H1 (cell line): ENCODE data around the gene GFY. TPM values are rescaled to one million over a fixed set of nuclear protein-coding genes. Genes with fewer than 3 reads are reported as not detected.
A peak's percentile ranks its signal among the peaks of the same experiment; 100 is the strongest.

Experiments used
- ASH2L ChIP-seq: fragments of 200-600, 300-600 bp; sonication (generic); IDR thresholded peaks from one replicate; pipeline ENCODE4 v1.7.1; 2017; ENCODE audit warnings: low read length
- BACH1 ChIP-seq: IDR thresholded peaks from 2 replicates; pipeline ENCODE4 v1.6.1; 2012; ENCODE audit warnings: low read length, improper control_type of control experiment
- BCL11A ChIP-seq, 2 experiments: IDR thresholded peaks; one replicate each; pipeline ENCODE4 v1.6.1; 2011; ENCODE audit warnings: low read depth in 2 of 2, low read length in 2 of 2, mild to moderate bottlenecking in 2 of 2
- CBX5 ChIP-seq: fragments of 300-800, 300-1000 bp; sonication (generic); IDR thresholded peaks from 2 replicates; pipeline ENCODE4 v1.7.1; 2016; ENCODE audit warnings: antibody characterized with exemption, low read length, low read depth
- CBX8 ChIP-seq: fragments of 300-800, 300-1000 bp; sonication (generic); IDR thresholded peaks from 2 replicates; pipeline ENCODE4 v1.7.1; 2016; ENCODE audit warnings: low read depth, low read length, borderline replicate concordance
- CEBPB ChIP-seq: IDR thresholded peaks from 2 replicates; pipeline ENCODE4 v1.6.1; 2012; ENCODE audit warnings: low read depth, low read length
- CREB1 ChIP-seq: IDR thresholded peaks from 2 replicates; pipeline ENCODE4 v1.6.1; 2012; ENCODE audit warnings: inconsistent platforms
- CTBP2 ChIP-seq: IDR thresholded peaks from 2 replicates; pipeline ENCODE4 v1.7.0; 2011; ENCODE audit warnings: borderline replicate concordance, mild to moderate bottlenecking, moderate library complexity, mixed read lengths, low read length; ENCODE audit not compliant: insufficient read depth, insufficient read length
- E2F6 ChIP-seq: IDR thresholded peaks from 2 replicates; pipeline ENCODE4 v1.6.1; 2012; ENCODE audit warnings: inconsistent platforms
- EGR1 ChIP-seq: IDR thresholded peaks from 2 replicates; pipeline ENCODE4 v1.6.1; 2011; ENCODE audit warnings: low read depth, low read length, borderline replicate concordance
- GTF2F1 ChIP-seq: IDR thresholded peaks from 2 replicates; pipeline ENCODE4 v1.6.1; 2012; ENCODE audit warnings: low read depth, low read length, improper control_type of control experiment, borderline replicate concordance
- KDM1A ChIP-seq: fragments of 200-600, 300-600 bp; sonication (generic); IDR thresholded peaks from 2 replicates; pipeline ENCODE4 v1.7.1; 2016; ENCODE audit warnings: mild to moderate bottlenecking, low read length, borderline replicate concordance
- KDM4A ChIP-seq: IDR thresholded peaks from one replicate; pipeline ENCODE4 v1.7.1; 2012; ENCODE audit warnings: low read depth, mild to moderate bottlenecking, moderate library complexity, low read length, inconsistent platforms; ENCODE audit not compliant: severe bottlenecking
- MAFK ChIP-seq: IDR thresholded peaks from 2 replicates; pipeline ENCODE4 v1.6.1; 2012; ENCODE audit warnings: low read depth, mild to moderate bottlenecking, improper control_type of control experiment, low read length
- POU5F1 ChIP-seq: IDR thresholded peaks from 2 replicates; pipeline ENCODE4 v1.6.1; 2011; ENCODE audit warnings: low read depth, mild to moderate bottlenecking, low read length, moderate library complexity
- RFX5 ChIP-seq: IDR thresholded peaks from 2 replicates; pipeline ENCODE4 v1.6.1; 2011; ENCODE audit warnings: low read depth, low read length, improper control_type of control experiment, borderline replicate concordance
- RNF2 ChIP-seq: fragments of 200-900, 300-1000 bp; sonication (generic); IDR thresholded peaks from 2 replicates; pipeline ENCODE4 v1.7.1; 2016; ENCODE audit warnings: borderline replicate concordance, low read depth, mild to moderate bottlenecking, antibody characterized with exemption, low read length; ENCODE audit not compliant: poor library complexity, severe bottlenecking; ENCODE audit errors: missing control alignments
- SAP30 ChIP-seq: fragments of 300-600 bp; sonication (generic); IDR thresholded peaks from 2 replicates; pipeline ENCODE4 v1.7.1; 2012; ENCODE audit warnings: low read length, moderate library complexity, mild to moderate bottlenecking, inconsistent platforms; ENCODE audit not compliant: insufficient read depth, insufficient replicate concordance
- SIN3A ChIP-seq, 2 experiments: IDR thresholded peaks in 1 of 2; conservative IDR thresholded peaks in 1 of 2; 2 replicates each; pipeline ENCODE4 v1.6.1; 2011 to 2012; ENCODE audit warnings: low read length in 2 of 2, improper control_type of control experiment in 1 of 2, low read depth in 1 of 2, mild to moderate bottlenecking in 1 of 2
- SIX5 ChIP-seq: IDR thresholded peaks from 2 replicates; pipeline ENCODE4 v1.6.1; 2011; ENCODE audit warnings: mild to moderate bottlenecking, low read depth, low read length
- SP2 ChIP-seq: IDR thresholded peaks from 2 replicates; pipeline ENCODE4 v1.6.1; 2012; ENCODE audit warnings: mild to moderate bottlenecking, low read length, inconsistent platforms
- SP4 ChIP-seq: IDR thresholded peaks from 2 replicates; pipeline ENCODE4 v1.6.1; 2012; ENCODE audit warnings: low read length, inconsistent platforms
- TAF1 ChIP-seq: IDR thresholded peaks from 2 replicates; pipeline ENCODE4 v1.6.1; 2011; ENCODE audit warnings: mild to moderate bottlenecking, low read depth, low read length
- ZNF274 ChIP-seq: IDR thresholded peaks from 2 replicates; pipeline ENCODE4 v1.7.0; 2012; ENCODE audit warnings: low read length, borderline replicate concordance; ENCODE audit errors: extremely low read depth
- polyA plus RNA-seq, 7 experiments: library from polyadenylated mRNA; depleted of rRNA in 3 of 7; stranded (reverse) in 5 of 7; unstranded in 2 of 7; fragments of >200 nt in 5 of 7; fragments of 200-250 nt in 2 of 7; gene quantifications; 1 replicate in 5 of 7; 2 replicates in 1 of 7; 4 replicates in 1 of 7; pipeline versions ENCODE4 v1.2.1 to v1.2.3, GENCODE V29; 2011 to 2013; ENCODE audit warnings: missing spikeins in 2 of 7, mixed read lengths in 2 of 7
- total RNA-seq: library from RNA; stranded (reverse); fragmentation: NEBNext Ultra II Directional; extraction: Animal tissue kit (Norgen Biotek cat#: 25700); gene quantifications from 2 replicates; pipeline ENCODE4 v1.2.1, GENCODE V29; 2021

GFY gene
- total and polyA plus RNA-seq, 2 of the 8 experiments (the other 6 are each of a cell fraction or from before 2014, with no cell fraction given) = 0.68 to 0.93 TPM

DNA sequence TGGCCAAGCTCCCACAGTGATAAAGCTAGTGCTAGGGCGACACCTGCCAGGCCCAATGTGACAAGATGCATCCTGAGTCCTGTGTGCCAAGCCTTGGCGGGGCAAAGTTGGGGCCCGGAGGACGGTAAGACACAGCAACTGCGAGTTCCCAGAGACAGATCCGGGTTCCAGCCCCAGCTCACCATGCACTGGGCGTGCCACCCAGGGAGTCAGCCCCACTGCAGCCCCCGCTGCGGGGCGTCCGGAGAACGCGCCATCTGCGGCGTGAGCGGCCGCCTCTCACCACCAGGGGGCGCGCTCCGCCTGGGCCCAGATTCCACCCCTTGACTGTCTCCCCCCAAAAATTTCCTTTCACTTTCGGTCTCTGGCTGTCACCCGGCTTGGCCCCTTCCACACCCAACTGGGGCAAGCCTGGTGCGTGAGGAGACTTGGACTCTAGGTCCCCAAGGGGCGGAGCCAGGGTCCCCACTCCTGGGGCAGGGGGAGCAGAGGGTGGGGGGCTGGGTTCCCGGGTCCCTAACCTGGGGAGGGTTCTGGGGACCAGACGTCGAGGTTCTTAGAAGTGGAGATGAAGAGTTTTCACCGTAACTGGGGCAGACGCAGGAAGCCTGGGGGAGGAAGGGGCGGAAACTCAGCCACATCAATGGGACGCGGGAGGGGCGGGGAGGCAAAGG lies 48.8 kb downstream of the GFY start, which contains the start of gene FLT3LG (continued):
- TF ChIP-seq MAFK = no peak
- peak; percentile 43 to 74; a peak in 2 of 4 replicates for TF ChIP-seq SIN3A (conservative IDR thresholded peaks at IDR 0.05 in 1 of 2, IDR thresholded peaks at IDR 0.05 in 1 of 2; ENCODE audit: low read depth in 1 of 2, low read length in 2 of 2)
- peak; percentile 47 for TF ChIP-seq ASH2L
- no peak for TF ChIP-seq ZNF274
- TF ChIP-seq KDM1A = no peak
- no peak for TF ChIP-seq GTF2F1
- TF ChIP-seq CBX5 = no peak
- TF ChIP-seq EGR1 = no peak
- TF ChIP-seq BCL11A (IDR thresholded peaks at IDR 0.05; ENCODE audit: low read depth in 2 of 2, low read length in 2 of 2) = no peak
- peak; percentile 28 for TF ChIP-seq KDM4A
- no peak for TF ChIP-seq POU5F1
- TF ChIP-seq CTBP2 = no peak
- TF ChIP-seq SIX5 = no peak
- TF ChIP-seq CREB1 = peak; percentile 64
- no peak for TF ChIP-seq TAF1
- TF ChIP-seq BACH1 = no peak
- TF ChIP-seq CEBPB = no peak
- no peak for TF ChIP-seq SAP30
- TF ChIP-seq CBX8 = no peak
- peak; percentile 25; the same call in 1 of the 2 replicates for TF ChIP-seq E2F6
- 0 out of 2 replicates have a peak, but pooled peaks have one; percentile 62 for TF ChIP-seq SP4
- TF ChIP-seq SP2 = no peak
- no peak for TF ChIP-seq RFX5
- TF ChIP-seq RNF2 = no peak
